Amniotic stem cell (primary cell): ENCODE data around the gene INHBA.
A peak's percentile ranks its signal among the peaks of the same experiment; 100 is the strongest.

ENCODE experiments used
- DNase-seq: peaks from one replicate; lab custom pipeline; 2025; lab: John Stamatoyannopoulos, UW

Gene INHBA

DNA sequence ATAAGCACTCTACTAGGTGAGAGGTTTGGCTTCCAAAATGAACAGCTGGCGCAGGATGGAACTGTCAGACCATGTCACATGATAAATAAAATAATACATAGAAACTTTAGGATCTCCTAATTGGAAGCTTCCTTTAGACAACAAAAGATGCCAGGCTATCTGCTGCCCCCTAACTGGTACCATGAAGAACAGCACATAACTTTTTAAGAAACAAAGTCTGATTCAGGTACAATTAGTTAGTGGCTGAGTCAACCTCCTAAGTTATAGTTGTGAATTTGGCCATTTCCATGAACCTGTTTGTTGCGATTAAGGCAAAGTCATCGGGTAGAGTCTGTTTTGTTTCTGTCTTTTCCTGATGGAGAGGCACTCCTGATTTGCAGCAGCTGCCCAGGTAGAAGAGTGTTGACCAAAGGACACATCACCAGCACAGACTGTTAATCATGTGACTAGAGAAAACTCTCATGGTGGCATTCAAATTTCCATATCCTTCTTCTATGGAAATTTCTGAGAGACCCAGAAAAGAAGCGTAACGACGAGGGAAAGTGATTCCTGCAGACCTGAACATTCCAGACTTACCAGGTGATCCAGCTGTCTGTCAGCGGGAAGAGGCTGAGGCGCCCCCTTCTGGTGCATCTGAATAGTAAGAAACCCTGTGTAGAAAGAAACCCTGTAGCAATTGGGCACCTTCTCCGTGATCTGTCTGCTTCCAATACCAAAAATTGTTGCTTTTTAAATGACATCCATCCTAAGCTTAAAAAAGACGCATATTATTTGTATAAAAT lies 8.6 kb upstream of the INHBA start:
- DNase-seq: no peak

DNA sequence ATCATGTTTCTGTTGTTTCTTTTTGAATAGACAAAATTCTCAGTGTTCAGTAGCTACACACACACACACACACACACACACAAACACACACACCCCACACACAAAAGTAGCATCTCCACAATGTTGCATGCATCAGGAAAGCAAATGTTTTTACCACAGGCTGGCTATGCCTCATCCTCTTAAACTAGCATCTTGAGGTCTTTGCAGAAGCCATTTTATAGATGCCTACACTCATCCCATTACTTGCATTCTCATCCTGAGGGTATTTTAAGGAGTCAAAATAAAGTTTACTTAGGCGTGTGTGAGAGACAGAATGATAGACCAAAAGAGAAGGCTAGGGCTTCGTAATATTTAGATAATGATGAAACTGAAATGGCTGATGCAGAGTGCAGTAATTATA lies 7.9 kb upstream of the INHBA start:
- DNase-seq: no peak

DNA sequence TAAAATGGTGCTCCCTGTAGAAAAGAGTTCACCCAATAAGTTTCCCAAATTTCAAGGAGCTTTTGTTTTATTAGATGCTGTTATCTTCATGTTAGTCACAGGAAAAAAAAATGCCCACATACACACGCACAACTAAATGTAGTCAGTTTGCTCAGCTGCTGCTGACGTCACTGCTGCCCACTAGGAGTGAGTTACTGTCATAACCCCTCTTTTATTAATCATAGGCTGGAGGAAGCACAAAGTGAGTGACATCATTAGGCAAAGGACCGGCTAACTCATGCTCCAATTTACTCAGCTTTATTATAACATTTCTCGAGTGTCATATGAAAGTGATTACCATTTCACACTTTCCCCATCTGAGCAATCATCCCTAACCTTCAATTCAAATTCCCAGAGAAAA lies 6.7 kb upstream of the INHBA start:
- DNase-seq: peak; percentile 71

- DNase-seq: no peak
These were observed 5.9 kb upstream of the INHBA start for GRCh38 chr7:41708581-41709358.

DNA sequence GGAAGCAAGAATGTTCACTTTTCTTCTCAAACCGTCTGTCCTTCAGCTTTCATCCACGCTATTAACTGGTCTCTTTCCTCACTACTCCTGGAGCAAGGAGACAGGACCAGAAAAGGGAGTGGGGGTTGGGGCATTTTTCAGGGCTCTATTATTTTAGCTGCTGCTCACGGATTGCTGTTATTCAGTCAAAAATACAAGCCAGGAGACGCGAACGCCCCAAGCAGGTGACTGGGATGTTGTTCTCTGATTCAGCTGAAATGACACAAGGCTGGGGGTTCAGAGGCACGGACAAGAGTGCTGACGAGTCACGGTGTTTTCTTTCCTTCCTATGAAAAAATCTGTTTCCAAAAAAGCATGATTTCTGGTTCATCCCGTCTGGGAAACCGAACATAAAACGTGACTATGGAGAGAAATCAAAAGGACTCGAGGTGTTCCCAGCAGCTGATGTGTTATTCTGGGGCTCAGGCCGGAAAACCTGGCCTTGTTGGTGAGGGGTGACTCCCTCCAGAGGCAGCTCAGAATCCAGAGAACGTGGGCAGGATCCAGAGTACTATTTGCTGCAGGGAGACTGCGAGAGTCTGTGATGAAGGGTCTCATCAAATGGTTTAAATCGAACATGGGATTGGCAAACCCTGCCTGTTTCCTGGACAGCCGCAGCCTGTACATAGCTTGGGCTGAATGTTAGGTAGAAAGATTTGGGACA lies 3.5 kb upstream of the INHBA start:
- DNase-seq: no peak

DNA sequence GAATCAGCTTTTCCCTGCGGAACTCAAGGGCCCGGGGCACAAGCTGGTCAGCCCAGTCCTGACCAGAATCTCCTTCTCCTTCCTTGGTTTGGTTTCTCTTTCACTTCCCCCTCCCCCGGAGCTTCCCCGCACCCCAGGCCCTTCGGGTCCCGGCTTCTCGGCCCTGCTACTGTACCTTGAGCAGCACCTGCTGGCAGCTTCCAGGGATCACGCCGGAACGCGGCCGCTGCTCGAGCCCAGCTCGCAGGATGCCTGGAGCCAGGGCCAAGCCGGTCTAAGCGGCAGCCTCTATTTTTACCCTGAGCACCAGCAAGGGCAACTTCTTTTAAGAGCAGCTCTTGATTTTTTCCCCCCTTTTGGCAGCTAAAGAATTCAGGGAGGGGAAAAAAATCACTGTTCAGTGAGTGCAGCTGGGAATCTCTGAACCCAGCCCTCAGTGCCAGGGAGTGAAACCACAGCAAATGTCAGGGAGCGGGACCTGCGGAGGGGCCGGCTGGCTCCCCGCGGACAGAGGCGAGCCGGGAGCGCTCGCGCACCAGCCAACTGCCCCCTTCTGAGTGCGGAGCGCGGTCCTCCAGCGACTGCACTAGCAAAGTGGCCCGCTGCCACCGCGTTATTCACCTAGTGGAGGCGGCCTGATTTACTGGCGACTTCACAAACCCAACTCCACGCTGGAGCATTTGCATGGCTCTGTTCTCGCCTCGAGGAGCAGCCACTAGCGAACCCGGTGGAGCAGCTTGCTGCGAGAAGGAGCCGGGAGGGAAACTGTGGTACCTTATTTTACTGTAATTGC lies 2.4 kb upstream of the INHBA start:
- peak; percentile 82 for DNase-seq

DNA sequence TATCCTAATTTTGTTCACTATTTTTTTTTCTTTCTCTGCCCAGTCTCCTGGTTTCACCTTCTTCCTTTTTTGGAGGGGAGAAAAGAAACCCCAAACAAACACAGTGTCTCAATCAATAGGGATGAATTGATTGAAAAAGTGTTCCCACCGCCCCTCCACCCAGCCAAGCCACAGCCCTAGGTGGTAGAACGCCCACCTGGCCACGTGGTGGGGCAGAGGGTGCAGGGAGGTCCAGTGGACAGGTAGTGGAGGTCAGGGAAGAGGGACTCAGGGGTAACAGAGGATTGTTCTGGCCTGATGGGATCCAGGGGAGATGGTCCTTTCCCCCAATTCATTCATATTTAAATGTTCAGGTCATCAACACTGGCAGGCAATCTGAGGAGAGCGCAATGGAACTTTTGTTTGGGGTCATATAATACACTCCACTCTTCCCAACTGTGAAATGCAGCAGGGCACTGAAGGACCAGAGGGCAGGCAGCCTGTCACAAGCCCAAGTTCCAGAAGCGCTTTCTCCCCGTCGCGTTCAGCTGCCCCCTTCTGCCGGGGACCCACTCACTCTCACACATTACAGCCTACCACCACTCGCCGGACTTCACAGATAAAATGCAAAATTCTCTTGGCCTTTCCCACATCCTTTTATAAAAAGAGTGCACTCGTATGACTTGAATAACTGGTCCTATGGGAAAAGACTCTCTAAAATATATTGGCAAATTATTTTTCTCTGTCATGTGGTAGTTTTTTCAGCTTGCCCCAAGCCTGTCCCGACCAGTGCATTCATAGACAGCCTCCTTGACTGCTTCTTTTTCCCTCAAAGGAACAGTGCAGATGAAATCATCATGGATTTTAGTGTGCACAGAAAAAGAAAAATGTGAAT lies 1.6 kb downstream of the INHBA start:
- no peak for DNase-seq

- no peak for DNase-seq
These were observed 2.8 kb downstream of the INHBA start for GRCh38 chr7:41700044-41700471.

DNA sequence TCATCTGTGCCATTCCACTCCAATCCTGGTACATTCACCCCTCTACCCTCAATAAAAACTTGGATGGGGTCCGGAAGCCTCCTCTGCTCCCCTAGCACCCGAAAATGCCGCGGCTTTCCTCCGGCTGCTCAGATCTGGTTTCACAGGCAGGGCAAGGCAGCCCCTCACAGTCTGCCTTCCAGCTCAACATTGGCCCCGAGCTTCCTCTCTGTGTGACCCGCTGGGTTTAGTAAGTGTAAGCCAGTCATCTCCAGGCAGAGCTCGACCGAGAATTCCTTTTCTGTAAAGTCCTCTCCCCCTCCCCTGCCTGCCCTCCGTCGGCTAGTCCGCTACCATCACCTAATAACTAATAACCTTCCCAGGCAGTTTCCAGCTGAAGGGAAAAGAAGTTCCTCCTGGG lies 3.4 kb downstream of the INHBA start:
- no peak for DNase-seq

DNA sequence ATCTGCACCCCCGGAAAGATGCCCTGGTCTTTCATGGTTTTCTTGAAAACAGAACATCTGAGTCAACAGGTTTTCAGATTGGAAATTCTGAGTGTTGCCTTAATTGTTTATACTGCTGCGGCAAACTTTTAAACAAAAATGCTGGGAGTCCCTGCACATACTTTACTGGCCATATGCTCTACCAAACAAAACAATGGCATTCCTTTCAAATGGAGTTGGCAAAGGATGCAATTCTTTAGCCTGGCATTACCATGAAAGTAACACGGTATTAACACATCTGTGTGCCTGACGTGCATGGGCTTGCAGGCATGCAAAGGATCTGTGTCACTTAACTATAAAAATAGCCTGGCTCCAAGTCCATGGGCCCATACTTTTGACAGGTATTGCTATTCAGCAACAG lies 4.2 kb downstream of the INHBA start:
- DNase-seq: no peak

DNA sequence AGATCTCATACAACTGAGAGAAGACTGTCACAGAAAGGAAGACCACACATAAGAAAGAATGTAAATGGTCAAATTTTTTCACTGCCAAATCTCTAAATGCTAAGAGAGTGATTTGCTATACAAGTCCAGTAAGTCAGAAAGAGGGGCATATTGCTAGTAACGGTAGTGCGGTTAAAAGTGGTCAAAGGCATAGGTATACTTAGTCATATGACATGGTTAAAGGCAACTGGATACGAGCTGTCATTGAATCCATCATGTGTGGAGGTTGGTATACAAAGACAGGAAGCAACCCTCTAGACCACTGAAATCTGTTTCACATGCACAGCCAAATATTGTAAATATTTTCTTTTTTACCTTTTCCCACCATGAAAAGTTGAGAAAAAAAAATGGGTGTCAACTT lies 4.8 kb downstream of the INHBA start:
- DNase-seq: no peak

- DNase-seq: peak; percentile 81
These were observed 6.5 kb downstream of the INHBA start for GRCh38 chr7:41696323-41696916.

GRCh38 chr7:41695661-41696322 lies 7.1 kb downstream of the INHBA start:
- DNase-seq: no peak

DNA sequence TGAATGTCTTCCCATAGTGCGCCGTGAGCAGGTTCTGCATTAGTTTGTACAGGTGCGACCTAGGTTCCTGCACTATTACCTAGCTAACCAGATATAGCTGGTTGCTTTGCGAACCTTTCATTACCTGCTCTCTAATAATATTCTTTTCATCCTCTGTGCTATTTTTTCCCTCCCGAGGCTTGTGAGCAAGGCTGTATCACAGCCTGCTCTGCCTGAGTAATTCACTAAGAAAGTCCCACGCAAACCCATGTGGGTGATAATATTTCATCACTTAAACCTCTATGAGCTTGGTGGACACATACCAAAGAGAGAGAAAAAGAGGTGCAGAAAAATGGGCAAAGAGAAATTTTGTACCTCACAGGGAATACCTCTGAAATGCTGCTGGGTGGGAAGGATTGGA lies 8.4 kb downstream of the INHBA start:
- DNase-seq: no peak

DNA sequence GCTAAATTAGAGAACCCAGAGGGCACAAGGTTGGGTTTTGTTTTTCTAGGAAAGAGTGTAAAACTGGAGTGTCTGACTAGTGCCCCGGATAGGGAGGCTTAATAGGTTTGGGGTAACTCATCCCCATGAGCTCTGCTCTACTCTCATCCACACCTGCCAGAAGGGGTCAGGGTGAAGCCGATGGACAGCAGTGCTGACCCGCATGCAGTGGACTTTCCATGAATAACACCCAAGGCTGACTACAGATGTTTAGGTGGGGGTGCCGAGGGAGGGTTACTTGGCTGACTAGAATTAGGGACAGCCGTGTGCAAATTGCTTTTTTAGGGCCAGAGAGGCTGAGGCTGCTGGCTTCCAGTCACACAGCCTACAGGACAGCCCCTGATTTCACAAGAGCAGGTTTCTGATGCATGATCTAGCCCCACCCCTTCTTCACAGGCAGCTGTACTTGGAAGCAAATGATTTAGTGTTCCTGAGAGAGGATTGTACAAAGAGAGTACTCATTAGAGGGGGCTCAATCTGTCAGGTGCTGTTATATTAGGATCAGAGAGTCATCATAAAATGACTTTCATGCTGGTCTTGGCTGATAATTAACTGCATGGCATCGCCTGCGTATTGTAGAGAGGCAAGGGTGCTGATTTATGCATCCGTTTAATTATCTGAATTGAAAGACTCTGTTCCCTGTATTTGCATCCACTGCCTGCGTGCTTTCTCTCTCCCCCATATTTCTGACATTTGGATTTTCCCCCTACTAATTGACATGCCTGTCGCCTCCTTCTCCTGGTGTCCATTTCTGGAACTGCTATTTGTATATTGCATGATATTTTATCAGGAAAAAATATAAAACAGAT lies 9.5 kb downstream of the INHBA start:
- no peak for DNase-seq

DNA sequence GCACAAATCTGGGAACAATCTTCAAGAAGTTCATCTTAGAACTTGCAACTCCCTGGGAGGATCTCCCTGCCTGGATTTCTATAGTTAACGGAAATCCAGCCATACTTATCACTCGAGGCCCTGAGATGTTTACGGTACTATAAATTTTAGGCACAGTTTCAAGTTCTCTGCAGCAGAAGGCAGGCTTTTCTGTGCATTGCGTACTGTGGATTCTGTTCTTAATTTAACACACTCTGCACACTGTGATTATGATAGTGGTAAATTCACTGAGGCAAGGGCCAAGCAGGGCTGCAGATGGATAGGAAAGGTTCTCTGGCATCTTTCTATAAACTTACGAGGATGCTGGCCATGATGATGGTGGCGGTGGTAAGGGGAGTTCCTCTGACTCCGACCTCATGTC lies 10.6 kb downstream of the INHBA start:
- DNase-seq: no peak

- no peak for DNase-seq
These were observed 11.4 kb downstream of the INHBA start for GRCh38 chr7:41691286-41692190.

GRCh38 chr7:41689815-41690214 lies 13.1 kb downstream of the INHBA start:
- no peak for DNase-seq
